ENCODE measurements around the gene NFATC1.

Gene NFATC1

DNA sequence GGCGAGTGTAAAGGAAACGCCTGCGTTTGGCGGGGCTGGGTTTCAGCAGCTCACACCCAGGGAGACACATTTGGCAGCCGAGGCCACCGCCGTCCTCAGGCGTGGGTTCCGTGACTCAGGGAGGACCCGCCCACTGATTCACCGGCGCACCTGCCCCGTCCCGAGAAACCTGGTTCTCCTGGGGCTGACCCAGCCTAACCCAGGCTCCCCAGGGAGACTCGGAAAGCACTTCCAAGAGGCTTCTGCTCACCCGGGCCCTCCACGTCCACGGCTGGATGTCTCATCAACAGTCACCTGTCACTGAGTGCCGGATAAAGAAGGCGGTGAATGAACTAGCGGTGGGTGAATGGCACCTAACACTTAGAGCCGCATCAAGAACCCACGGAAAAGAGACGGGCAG lies 157.4 kb downstream of the NFATC1 start:
- no peaks in the 10 kb centered on the region for H3K27me3 ChIP-seq (replicated peaks; ENCODE audit: control insufficient read depth, insufficient read depth, low read length)

DNA sequence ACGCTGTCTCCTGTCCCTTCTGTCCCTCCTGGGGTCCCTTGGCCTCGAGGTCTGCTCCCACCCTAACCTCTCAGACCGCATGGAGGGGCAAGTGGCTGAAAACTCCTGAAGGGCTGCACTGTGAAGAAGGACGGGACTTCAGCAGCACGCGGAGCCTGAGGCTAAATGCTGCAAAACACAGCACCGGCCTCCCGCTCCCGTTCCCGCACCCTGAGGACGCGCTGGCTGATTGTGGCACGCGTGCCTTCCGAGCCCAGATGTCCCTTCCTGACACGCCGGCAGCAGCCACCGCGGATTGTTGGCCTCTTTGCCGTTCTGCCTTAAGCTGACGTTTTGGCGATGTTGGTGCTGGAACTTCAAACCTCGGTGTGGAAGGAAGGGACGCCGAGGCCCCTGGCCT lies 158.0 kb downstream of the NFATC1 start:
- H3K36me3 ChIP-seq (ENCODE audit: control insufficient read depth, insufficient read depth, low read length): no peaks in the 10 kb centered on the region
- no peak overlapping the region for H3K4me3 ChIP-seq (replicated peaks; ENCODE audit: low read depth, low read length)
- TF ChIP-seq, protein P1, sequence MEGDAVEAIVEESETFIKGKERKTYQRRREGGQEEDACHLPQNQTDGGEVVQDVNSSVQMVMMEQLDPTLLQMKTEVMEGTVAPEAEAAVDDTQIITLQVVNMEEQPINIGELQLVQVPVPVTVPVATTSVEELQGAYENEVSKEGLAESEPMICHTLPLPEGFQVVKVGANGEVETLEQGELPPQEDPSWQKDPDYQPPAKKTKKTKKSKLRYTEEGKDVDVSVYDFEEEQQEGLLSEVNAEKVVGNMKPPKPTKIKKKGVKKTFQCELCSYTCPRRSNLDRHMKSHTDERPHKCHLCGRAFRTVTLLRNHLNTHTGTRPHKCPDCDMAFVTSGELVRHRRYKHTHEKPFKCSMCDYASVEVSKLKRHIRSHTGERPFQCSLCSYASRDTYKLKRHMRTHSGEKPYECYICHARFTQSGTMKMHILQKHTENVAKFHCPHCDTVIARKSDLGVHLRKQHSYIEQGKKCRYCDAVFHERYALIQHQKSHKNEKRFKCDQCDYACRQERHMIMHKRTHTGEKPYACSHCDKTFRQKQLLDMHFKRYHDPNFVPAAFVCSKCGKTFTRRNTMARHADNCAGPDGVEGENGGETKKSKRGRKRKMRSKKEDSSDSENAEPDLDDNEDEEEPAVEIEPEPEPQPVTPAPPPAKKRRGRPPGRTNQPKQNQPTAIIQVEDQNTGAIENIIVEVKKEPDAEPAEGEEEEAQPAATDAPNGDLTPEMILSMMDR (IDR thresholded peaks at IDR 0.05; ENCODE audit: insufficient read depth, low read length, poor library complexity, severe bottlenecking): no peak
- no peak for DNase-seq (ENCODE audit: extremely low read depth, insufficient read length)
- H3K27me3 ChIP-seq (replicated peaks; ENCODE audit: control insufficient read depth, insufficient read depth, low read length): no peaks in the 10 kb centered on the region

More for the DNA sequence above, 157.4 kb downstream of the NFATC1 start:
- TF ChIP-seq, protein P1 (IDR thresholded peaks at IDR 0.05; ENCODE audit: insufficient read depth, low read length, poor library complexity, severe bottlenecking): no peak
- no peak overlapping the region for H3K4me3 ChIP-seq (replicated peaks; ENCODE audit: low read depth, low read length)
- H3K36me3 ChIP-seq (ENCODE audit: control insufficient read depth, insufficient read depth, low read length): no peaks in the 10 kb centered on the region
- no peak for DNase-seq (ENCODE audit: extremely low read depth, insufficient read length)

DNA sequence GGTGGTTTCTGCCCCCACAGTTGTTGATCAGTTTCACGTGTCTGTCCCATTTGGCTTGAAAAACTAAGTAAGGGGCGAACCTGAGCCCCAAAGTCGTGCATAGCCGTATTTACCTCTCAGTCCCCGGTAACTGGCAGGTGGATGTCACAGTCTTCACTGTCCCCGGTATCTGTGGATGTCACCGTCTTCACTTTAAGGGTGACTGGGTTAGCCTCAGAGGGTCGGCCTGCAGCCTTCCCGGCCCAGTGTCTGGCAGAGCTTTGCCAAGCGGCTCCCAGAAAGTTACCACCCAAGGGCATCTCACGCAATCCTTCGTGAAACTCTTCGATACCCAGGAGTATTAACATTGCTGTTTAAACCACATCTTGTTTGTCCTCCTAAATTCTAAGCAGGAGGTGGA lies 158.6 kb downstream of the NFATC1 start:
- no peak for DNase-seq (ENCODE audit: extremely low read depth, insufficient read length)
- no peak overlapping the region for H3K4me3 ChIP-seq (replicated peaks; ENCODE audit: low read depth, low read length)
- H3K36me3 ChIP-seq (ENCODE audit: control insufficient read depth, insufficient read depth, low read length): no peaks in the 10 kb centered on the region
- TF ChIP-seq, protein P1 (IDR thresholded peaks at IDR 0.05; ENCODE audit: insufficient read depth, low read length, poor library complexity, severe bottlenecking): no peak
- no peaks in the 10 kb centered on the region for H3K27me3 ChIP-seq (replicated peaks; ENCODE audit: control insufficient read depth, insufficient read depth, low read length)

DNA sequence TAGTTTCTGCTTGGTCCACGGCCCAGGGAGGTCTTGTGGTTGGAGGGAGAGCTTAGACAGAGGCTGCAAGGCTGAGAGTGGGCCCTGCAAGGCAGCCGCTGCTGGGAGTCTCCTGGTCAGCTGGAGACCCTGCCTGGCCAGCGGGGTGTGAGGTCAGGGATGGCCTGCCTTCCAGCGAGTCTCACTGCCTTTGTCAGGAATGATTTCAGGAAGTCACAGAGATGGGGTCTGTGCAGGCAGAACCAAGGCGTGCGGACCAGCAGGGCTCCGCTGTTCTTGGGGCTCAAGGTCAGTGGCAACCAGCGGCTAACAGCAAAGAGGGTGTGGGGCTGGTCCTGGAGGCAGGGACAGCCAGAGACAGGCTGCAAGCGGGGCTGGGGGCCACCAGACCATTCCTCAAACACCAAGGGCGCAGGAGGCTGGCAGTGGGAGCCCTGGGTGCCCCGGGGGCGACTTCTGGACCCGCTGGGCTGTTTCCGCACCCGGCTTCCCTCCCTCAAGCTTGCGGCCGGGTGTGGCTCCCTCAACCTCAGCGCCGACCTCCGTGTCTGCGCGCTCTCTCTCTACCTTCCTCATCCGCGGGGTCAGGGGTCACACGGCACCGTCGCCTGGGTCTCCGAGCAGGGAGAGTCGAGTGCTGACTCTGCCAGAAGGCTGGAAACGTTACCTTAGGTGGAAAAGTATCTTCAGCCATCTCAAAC lies 159.4 kb downstream of the NFATC1 start:
- Histone ChIP-seq H3K27me3 (replicated peaks; ENCODE audit: control insufficient read depth, insufficient read depth, low read length) (no peaks in the 10 kb centered on the region), H3K4me3 (replicated peaks; ENCODE audit: low read depth, low read length) (no peak overlapping the region), H3K36me3 (ENCODE audit: control insufficient read depth, insufficient read depth, low read length) (no peaks in the 10 kb centered on the region)
- DNase-seq (ENCODE audit: extremely low read depth, insufficient read length): no peak
- TF ChIP-seq, protein P1 (IDR thresholded peaks at IDR 0.05; ENCODE audit: insufficient read depth, low read length, poor library complexity, severe bottlenecking): no peak

DNA sequence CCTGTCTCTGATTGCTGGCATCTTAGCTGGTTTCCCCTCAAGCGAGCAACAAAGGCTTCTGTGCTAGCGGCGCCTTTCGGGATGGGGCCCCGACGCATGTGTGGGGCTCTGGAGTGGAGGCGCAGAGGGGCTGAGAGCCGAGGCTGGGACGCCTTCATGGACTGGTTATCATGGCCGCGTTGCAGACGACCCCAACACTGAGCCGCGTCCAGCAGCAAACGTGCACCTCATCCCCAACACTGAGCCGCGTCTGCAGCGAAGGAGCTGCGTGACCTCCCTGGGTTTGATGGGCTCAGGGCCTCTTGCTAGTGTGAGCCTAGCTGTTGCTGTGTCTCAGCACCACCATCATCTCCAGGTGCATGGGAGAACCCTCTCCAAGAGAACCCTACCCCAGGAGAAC lies 160.2 kb downstream of the NFATC1 start:
- Histone ChIP-seq H3K36me3 (ENCODE audit: control insufficient read depth, insufficient read depth, low read length) (no peaks in the 10 kb centered on the region), H3K27me3 (replicated peaks; ENCODE audit: control insufficient read depth, insufficient read depth, low read length) (no peaks in the 10 kb centered on the region), H3K4me3 (replicated peaks; ENCODE audit: low read depth, low read length) (no peak overlapping the region)
- TF ChIP-seq, protein P1 (IDR thresholded peaks at IDR 0.05; ENCODE audit: insufficient read depth, low read length, poor library complexity, severe bottlenecking): no peak
- no peak for DNase-seq (ENCODE audit: extremely low read depth, insufficient read length)

Measured in GM06990 (cell line).